Ectodermal cell (in vitro differentiated cells): ENCODE measurements around the gene LIG1.
A peak's percentile ranks its signal among the peaks of the same experiment; 100 is the strongest.

Source experiments
- H3K27ac ChIP-seq: 2 replicates; pipeline ENCODE4 v1.7.0; 2013; ENCODE audit warnings: mild to moderate bottlenecking, low read depth, low read length; ENCODE audit not compliant: insufficient read depth, poor library complexity, severe bottlenecking
- H3K27me3 ChIP-seq: 2 replicates; pipeline ENCODE4 v1.7.0; 2013; ENCODE audit warnings: mild to moderate bottlenecking, low read length; ENCODE audit not compliant: insufficient read depth, control insufficient read depth, poor library complexity, severe bottlenecking
- H3K36me3 ChIP-seq: one replicate; pipeline ENCODE4 v1.7.0; 2013; ENCODE audit warnings: low read length; ENCODE audit not compliant: control insufficient read depth, insufficient read depth
- H3K4me1 ChIP-seq: one replicate; pipeline ENCODE4 v1.7.0; 2013; ENCODE audit warnings: low read length; ENCODE audit not compliant: control insufficient read depth, insufficient read depth
- H3K4me3 ChIP-seq: 2 replicates; pipeline ENCODE4 v1.7.0; 2013; ENCODE audit warnings: low read depth, low read length, control low read depth; ENCODE audit not compliant: insufficient read depth
- H3K9me3 ChIP-seq: 2 replicates; pipeline ENCODE4 v1.7.0; 2013; ENCODE audit warnings: mild to moderate bottlenecking, low read length, moderate library complexity; ENCODE audit not compliant: control insufficient read depth
- WGBS, 2 experiments: methylation state at CpG; one replicate each; pipeline ENCODE4 v1.1.7; 2013; ENCODE audit warnings: missing lambda C conversion rate in 2 of 2; 5-methylcytosine and 5-hydroxymethylcytosine counted together

The LIG1 gene

DNA sequence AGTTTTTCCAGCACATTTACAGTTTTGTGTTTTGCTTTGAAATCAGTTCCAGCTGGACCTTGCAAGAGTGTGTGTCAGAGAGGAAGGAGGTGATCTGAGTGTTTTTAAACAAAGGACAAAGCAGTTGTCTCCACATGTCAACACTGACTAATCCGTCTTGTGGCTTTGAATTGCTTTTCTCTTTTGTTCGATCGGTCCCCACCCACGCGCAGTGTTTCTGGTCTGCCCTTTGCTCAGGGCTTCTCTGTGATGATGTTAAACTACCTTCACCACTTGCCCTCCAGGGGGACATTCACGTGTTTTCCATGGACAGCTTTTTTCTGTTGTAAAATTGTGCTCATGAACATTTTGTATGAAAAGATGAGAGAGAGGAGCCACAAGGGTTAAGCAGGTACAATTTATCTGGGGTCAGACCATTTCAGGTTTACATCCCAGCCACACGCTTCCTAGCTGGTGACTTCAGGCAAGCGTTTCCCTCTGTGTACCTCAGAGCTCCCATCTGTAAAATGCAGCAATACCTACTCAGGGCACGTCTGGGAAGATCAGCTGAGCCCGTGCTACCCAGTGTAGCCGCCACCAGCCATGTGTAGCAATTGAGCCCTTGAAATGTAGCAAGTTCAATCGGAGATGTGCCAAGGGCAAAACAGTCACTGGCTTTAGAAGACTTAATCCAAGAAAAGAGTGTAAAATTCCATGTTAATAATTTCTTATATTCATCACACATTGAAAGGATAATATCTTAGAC lies 46.1 kb downstream of the LIG1 start:
- Histone ChIP-seq H3K4me1 (no peaks in the 10 kb centered on the region), H3K27ac (peak overlapping the region; percentile 47), H3K9me3 (no peaks in the 10 kb centered on the region), H3K4me3 (no peak overlapping the region), H3K36me3 (peaks cover 31% of the 10 kb centered on the region), H3K27me3 (no peaks in the 10 kb centered on the region)
- 73 to 75% methylated on average over 12 of the region's 12 CpGs for WGBS, 2 experiments

DNA sequence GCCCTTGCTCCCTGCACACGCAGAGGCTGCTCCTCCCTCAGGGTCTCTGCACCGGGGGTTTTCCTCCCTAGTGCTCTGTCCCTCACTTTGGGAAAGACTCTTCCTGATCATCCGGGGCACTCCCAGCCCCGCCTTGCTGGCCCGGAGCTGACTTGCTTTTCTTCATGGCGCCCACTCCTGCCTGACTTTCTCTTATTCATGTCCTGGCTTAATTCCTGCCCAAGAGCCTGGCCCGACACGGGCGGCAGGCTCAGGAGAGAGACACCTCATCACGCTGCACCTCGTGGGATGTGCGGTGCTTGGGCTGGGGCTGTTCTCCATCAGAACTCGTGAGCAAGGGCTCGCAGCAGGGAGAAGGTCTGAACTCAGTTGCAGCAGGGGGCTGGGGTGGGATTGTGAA lies 47.7 kb downstream of the LIG1 start:
- no peak overlapping the region for H3K4me3 ChIP-seq
- H3K4me1 ChIP-seq: no peaks in the 10 kb centered on the region
- WGBS, 2 experiments: 94 to 95% methylated on average over 14 of the region's 14 CpGs
- H3K9me3 ChIP-seq: no peaks in the 10 kb centered on the region
- peaks cover 30% of the 10 kb centered on the region for H3K36me3 ChIP-seq
- H3K27me3 ChIP-seq: no peaks in the 10 kb centered on the region
- H3K27ac ChIP-seq: no peak overlapping the region

DNA sequence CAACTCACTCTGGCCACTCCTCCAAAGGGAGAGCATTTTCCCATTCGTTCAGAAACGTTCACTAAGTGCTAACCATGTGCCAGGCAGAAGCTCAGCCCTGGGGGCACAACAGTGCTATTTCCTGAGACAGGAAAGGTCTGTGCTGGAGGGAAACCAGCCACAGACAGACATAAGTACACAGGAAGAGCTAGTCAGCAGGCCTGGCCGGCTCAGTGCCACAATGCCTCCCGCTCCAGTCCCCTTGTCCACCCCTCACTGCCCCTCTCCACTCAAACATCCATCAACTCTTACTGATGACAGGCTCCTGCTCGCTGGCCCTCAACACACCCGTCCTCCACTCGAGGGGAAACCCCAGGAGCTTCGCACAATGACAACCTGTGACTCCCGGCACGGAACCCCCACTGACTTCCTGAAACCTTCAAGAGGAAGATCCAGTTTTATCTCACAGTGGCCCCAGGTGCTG lies 48.2 kb downstream of the LIG1 start:
- 85 to 89% methylated on average over 10 of the region's 10 CpGs for WGBS, 2 experiments
- H3K27me3 ChIP-seq: no peaks in the 10 kb centered on the region
- no peaks in the 10 kb centered on the region for H3K4me1 ChIP-seq
- no peak overlapping the region for H3K4me3 ChIP-seq
- peaks cover 25% of the 10 kb centered on the region for H3K36me3 ChIP-seq
- no peaks in the 10 kb centered on the region for H3K9me3 ChIP-seq
- H3K27ac ChIP-seq: no peak overlapping the region

DNA sequence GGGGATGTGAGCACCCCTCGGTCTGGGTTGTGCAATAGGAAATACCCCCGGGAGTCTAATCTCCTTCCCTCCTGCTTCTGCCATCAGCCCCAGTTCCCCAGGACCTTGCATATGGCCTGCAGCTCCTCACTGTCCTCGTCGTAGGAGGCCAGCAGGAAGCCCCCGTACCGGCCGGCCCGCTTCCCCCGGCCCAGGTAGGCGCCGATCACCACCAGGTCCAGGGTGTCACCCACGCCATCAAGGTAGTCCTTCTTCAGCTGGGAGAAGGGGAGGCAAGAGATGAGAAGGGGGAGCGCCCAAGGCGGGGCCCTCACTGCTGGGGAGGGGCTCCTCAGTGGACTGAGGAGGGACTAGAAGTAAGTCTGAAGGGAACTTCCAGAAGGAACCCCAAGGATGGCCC lies 49.1 kb downstream of the LIG1 start:
- Histone ChIP-seq H3K4me1 (no peaks in the 10 kb centered on the region), H3K9me3 (no peaks in the 10 kb centered on the region), H3K27me3 (no peaks in the 10 kb centered on the region), H3K4me3 (no peak overlapping the region), H3K36me3 (peaks cover 22% of the 10 kb centered on the region), H3K27ac (no peak overlapping the region)
- 91 to 92% methylated on average over 14 of the region's 14 CpGs for WGBS, 2 experiments

DNA sequence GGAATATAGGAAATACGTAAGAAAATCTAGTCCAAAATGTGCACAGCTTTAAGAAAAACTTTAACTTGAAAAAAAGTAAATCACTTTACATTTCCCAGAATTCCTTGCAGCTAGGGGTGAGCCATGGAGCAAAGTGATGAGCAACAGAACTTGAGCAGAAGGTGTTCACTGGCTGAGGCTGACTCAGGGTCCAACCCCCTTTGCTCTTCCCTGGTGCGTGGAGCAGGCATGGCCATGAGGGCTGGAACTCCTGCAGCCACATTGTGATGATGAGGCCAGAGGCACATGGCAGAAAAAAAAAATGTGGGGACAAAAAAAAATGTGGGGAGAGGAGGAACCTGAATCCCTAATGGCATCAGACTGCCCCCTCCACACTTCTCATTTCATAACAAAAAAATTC lies 49.6 kb downstream of the LIG1 start:
- Histone ChIP-seq H3K27ac (no peak overlapping the region), H3K4me1 (no peaks in the 10 kb centered on the region), H3K27me3 (no peaks in the 10 kb centered on the region), H3K4me3 (no peak overlapping the region), H3K9me3 (no peaks in the 10 kb centered on the region), H3K36me3 (peaks cover 22% of the 10 kb centered on the region)
- 90 to 100% methylated on average over 2 of the region's 2 CpGs for WGBS, 2 experiments

DNA sequence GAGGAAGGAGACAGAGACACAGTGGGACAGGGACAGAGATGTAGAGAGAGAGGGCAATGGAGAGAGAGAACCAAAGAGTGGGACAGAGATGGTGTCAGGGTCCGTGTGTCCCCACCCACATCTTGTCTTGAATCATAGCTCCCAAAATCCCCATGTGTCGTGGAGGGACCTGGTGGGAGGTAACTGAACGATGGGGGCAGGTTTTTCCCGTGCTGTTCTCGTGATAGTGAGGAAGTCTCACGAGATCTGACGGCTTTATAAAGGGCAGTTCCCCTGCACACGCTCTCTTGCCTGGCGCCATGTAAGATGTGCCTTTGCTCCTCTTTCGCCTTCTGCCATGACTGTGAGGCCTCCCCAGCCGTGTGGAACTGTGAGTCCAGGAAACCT lies 52.0 kb downstream of the LIG1 start:
- H3K4me3 ChIP-seq: no peak overlapping the region
- no peaks in the 10 kb centered on the region for H3K27me3 ChIP-seq
- 91 to 92% methylated on average over 11 of the region's 11 CpGs for WGBS, 2 experiments
- no peaks in the 10 kb centered on the region for H3K9me3 ChIP-seq
- H3K4me1 ChIP-seq: no peaks in the 10 kb centered on the region
- H3K36me3 ChIP-seq: peaks cover 22% of the 10 kb centered on the region
- H3K27ac ChIP-seq: no peak overlapping the region

DNA sequence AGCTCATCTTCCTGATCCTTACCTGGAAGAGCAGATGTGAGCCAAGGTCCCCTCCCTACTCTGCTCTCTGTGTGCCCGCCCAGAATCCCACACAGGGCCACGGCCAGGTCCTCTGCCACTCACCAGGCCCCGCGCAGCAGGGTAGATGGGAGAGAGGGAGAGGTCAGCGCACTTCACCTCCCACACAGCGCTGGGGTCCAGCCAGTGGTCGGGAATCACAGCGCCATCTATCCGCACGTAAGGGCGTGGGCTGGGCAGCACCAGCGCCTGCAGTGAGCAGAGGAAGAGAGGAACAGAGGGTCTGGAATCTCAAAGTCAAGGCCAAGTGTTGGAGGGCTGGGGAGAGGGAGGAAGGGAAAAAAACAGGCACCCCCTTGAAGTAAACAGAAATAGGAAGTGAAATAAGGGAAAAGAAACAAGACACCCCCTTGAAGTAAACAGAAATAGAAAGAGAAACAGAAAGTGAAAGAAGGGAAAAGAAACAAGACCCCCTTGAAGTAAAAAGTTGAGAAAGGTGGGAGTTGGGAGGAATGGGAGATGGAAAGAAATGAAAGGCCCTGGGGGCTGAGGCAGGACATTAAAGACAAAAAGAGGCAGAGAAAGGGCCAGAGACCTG lies 52.5 kb downstream of the LIG1 start:
- peaks cover 19% of the 10 kb centered on the region for H3K36me3 ChIP-seq

DNA sequence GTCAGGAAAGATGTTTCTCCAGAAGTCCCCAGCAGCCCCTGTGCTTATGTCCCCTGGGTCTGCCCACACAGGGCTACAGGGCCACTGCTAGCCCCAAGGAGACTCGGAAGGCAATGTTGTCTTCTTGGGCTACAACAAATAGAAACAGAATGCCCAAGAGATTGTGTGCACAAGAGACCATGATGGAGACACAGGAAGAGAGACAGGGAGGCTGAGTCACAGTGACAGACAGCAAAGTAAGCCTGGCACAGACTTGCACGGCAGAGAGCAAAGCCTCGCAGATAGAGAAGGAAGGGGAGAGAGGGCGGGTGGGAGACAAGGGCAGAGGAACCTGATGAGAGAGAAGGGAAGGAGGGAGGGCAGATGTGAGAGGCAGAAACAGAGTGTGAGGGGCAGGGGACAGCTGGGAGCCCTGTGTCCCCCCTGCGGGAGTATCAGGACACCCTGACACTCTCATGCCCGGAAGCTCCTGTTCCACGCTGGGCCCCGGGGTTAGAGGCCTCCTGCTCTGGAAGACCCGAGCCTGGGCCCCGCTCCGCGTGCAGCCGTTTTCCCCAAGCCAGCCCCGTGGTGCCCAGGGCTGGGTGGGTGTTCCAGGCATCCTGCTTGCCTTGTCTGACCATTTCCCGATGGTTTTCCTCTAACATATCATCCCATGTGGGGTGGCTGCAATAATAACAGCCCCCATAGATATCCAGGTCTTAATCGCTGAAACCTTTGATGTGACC lies 56.8 kb downstream of the LIG1 start:
- Histone ChIP-seq H3K27ac (no peak overlapping the region), H3K4me3 (no peak overlapping the region), H3K36me3 (no peaks in the 10 kb centered on the region), H3K27me3 (no peaks in the 10 kb centered on the region), H3K9me3 (no peaks in the 10 kb centered on the region), H3K4me1 (no peaks in the 10 kb centered on the region)
- WGBS, 2 experiments: 93% methylated on average over 16 of the region's 16 CpGs

More for the DNA sequence above, 52.5 kb downstream of the LIG1 start:
- Histone ChIP-seq H3K27me3 (no peaks in the 10 kb centered on the region), H3K4me1 (no peaks in the 10 kb centered on the region), H3K27ac (no peak overlapping the region), H3K4me3 (no peak overlapping the region), H3K9me3 (no peaks in the 10 kb centered on the region)
- 91 to 93% methylated on average over 12 of the region's 12 CpGs for WGBS, 2 experiments

DNA sequence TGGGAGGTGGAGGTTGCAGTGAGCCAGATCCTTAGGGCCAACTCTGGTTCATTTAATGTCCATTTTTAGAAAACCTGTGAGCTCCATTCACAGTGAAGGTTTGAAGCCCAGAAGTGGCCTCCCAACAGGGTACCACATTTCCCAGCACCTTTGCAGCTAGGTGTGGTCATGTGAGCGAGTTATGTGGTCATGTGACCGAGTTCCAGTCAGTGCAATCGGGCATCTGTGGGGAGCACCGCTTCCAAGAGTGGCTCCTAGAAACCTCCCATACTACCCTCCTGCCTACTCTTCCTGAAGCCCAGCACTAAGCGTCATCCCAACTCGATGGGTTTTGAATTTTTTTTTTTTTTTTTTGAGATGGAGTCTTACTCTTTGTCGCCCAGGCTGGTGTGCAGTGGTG lies 58.9 kb downstream of the LIG1 start:
- Histone ChIP-seq H3K27me3 (peaks cover 6% of the 10 kb centered on the region), H3K27ac (no peak overlapping the region), H3K4me3 (no peak overlapping the region), H3K36me3 (no peaks in the 10 kb centered on the region), H3K4me1 (no peaks in the 10 kb centered on the region), H3K9me3 (no peaks in the 10 kb centered on the region)
- 87 to 98% methylated on average over 7 of the region's 7 CpGs for WGBS, 2 experiments

DNA sequence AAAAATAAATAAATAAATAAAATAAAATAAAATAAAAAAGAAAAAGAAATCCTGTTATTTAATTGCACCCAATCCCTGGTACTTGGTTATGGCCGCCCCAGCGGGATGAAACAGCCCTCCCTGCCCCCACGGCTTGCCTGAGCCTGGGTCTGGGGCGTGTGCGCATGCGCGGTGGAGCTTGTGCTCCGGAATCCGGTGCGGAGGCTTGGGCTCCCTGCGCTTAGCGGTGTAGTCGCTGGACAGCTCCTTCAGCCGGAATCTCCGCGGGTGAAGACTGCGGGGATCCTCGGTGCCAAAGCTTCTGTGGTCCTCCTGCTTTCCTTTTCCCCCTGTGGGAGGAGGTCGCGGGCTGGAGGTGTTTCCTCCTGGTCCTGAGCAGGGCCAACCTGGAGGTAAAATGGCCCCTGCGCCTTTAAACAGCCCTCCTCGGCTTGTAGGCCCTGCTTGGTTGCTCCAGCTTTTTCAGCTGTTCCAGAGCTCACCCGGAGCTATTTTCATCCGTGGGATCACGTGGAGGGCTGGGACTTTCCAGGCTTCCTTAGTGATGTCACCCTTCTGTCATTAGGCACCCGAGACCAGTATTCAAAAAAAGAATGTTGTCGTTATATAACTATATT lies 59.7 kb downstream of the LIG1 start, which contains the start of gene PLA2G4C:
Gene PLA2G4C, minus strand, starts transcription at position 468 of the 617 bp plus-strand sequence. CDS start 4,288 bp downstream, outside the sequence.
- Histone ChIP-seq H3K27ac (peak within 1 kb of the TSS; percentile 50), H3K36me3 (no peaks in the 10 kb centered on the region), H3K9me3 (no peaks in the 10 kb centered on the region), H3K4me3 (peak within 1 kb of the TSS; percentile 22), H3K4me1 (no peaks in the 10 kb centered on the region), H3K27me3 (peaks cover 6% of the 10 kb centered on the region)
- WGBS, 2 experiments: 6 to 8% methylated on average over 25 to 26 of the region's 27 CpGs
